ENCODE data around the gene CALD1.

Gene CALD1

DNA sequence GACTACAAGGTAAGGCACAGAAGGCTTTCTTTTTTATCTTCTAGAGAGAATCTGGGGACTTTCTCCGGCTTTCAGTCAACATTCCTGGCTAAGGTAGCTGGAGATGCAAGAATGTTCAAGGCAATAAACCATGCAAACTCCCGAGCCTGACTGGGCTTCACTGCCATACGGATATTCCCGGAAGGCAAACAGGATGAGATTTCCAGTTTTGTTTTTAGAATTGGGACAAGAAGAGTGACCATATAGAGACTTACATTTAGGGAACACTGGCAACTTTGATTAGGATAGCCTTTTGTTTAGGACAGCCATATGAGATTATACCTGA is 269 bp downstream of the CALD1 start:
- no peak for DNase-seq (ENCODE audit: low spot score)
- TF ChIP-seq, protein P1, sequence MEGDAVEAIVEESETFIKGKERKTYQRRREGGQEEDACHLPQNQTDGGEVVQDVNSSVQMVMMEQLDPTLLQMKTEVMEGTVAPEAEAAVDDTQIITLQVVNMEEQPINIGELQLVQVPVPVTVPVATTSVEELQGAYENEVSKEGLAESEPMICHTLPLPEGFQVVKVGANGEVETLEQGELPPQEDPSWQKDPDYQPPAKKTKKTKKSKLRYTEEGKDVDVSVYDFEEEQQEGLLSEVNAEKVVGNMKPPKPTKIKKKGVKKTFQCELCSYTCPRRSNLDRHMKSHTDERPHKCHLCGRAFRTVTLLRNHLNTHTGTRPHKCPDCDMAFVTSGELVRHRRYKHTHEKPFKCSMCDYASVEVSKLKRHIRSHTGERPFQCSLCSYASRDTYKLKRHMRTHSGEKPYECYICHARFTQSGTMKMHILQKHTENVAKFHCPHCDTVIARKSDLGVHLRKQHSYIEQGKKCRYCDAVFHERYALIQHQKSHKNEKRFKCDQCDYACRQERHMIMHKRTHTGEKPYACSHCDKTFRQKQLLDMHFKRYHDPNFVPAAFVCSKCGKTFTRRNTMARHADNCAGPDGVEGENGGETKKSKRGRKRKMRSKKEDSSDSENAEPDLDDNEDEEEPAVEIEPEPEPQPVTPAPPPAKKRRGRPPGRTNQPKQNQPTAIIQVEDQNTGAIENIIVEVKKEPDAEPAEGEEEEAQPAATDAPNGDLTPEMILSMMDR (IDR thresholded peaks at IDR 0.05; ENCODE audit: extremely low read depth, missing control alignments) = no peak

DNA sequence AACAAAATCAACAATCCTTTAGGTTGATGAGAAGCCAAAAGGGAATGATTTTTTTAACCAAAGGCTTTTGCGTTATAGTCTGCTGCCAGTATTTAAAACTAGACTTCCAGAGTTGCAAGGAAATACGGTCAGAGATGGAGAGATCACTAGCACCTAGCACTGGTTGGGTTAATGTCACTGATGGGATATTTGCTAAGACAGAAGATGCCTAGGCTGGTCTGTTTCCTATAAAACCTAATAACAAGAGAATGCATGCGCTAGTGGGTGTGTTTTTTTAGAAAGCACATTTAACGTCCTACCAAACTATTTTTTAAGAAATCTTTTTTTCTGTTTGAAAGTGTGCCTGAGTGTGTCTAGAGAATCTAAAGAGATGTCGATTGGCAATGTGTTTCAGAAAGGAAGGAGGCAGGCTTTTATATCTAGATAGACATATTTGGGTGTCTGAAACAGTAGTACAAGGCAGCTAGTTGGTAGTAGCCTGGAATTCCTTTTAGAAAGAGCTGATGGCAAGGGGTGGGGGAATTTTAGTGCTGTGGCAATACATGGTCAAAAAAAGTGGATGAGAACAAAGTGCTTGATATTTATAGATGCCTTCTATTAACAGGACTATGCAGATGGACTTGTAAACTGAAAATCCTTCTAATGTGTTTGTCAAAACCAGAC is 863 bp downstream of the CALD1 start:
- TF ChIP-seq, protein P1 (IDR thresholded peaks at IDR 0.05; ENCODE audit: extremely low read depth, missing control alignments) = no peak
- DNase-seq (ENCODE audit: low spot score) = no peak

DNA sequence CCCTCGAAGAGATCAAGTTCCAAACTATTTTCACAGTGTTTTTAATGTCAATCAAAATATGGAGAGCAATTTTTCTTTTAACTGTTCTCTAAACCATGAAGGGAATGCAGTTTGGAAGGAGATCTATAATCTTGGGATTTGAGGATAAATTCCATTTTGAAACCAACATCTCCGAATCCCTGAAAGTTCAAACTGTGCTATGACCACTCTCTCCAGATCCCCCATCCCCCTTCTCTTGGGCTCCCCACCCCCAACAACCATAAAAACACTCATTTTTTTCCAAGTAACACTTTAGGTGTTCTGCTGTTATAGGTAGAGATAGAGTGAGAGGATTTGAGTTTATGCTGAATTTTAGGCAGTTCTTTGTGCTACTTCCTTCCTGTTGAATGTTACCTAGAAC is 1.7 kb downstream of the CALD1 start:
- DNase-seq (ENCODE audit: low spot score) = no peak
- TF ChIP-seq, protein P1 (IDR thresholded peaks at IDR 0.05; ENCODE audit: extremely low read depth, missing control alignments) = no peak

DNA sequence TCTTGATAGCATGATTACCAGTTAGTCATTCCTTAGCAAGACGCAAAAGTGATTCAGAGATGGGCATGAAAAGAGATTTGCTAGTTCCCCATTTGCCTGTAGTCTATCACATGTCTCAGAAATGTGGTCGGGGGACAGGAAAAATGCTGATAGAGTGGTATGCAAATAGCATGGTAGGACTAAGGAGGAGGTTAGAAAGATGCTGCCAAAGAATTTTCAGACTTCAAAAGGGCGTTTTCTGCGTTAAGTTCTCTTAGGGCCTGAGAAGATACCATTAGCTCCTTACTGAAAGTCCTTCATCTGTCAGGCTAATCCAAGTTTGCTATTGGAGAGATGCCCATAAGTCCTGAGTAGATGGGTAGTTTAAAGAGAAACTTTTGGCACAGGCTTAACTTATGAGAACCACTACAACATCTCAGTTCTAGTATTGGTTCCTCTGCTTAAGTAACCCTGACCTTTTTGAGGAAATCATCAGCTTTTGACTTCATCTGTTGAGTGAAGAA is 2.7 kb downstream of the CALD1 start:
- peak; percentile 14 for DNase-seq (ENCODE audit: low spot score)

DNA sequence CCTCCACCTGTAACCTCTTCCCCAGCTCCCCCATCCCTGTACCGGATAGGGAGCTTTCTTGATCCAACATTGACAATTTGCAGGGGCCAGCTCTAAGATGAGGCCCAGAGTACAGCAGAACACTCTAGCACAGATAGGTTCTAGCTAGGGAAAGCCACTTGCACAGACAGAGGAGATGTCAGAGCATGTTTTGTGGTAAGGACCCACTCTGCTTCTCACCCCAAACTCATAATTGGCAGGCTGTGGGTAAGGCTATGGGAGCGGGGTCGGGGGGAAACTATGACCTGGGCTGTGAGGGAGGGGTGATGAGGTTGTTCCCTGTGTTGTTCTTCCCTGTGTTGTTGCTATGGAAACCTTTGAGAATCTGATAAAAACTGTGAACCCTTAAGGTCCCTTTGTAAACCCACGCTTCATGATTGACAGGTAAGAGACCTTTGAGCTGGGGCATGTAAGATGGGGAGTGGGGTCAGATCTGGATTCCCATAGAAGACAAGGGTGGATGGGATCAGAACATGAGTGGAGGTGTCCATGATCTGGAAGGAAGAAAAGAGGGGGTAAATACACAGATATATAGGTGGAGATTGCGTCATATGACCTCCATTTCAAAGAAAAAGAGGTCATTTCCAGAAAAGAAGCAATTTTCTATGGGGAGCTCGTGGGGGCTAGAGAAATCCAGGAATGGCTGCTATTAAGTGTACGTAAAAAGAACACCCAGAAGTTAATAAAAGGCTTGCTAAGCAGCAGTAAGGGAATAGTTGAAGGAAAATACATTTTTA is 4.0 kb downstream of the CALD1 start:
- DNase-seq (ENCODE audit: low spot score) = no peak
- TF ChIP-seq, protein P1 (IDR thresholded peaks at IDR 0.05; ENCODE audit: extremely low read depth, missing control alignments) = no peak

More for the DNA sequence above, 2.7 kb downstream of the CALD1 start:
- TF ChIP-seq, protein P1 (IDR thresholded peaks at IDR 0.05; ENCODE audit: extremely low read depth, missing control alignments) = no peak

DNA sequence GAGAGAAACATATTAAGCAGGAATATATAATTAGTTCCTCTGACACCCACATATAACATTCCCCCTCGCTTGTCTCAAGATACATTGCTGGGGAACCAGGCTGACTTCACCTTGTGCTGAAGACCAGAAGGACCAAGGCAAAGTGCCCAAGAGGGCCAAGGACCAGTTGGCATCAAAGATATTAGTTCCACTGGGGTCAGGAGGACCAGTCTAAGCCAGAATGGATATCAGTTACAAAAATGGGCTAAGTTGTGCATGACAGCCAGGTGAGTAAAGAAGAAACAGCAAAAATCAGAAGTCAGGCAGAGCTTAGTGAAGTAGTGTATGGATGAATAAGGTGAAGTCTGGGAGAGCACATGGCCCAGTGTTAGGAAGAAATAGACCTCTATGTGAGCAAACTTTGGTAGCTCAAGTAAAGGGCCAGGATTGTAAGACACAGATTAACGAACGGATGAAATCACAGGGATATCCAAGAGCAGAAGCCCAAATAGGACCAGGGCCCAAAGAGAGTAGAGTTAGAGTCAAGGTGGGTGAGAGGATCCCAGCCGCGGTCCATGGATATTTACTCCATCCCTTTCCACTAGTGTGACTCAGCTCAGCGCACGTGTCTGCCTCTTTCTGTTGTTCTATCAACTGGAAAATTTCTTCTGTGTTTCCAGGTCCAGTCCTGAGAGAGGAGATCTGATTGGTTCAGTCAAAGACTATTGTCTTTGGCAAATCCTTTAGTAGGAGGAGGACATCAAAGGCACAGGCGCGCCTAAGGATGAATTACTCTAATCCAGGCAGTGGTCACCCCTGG is 5.0 kb downstream of the CALD1 start:
- TF ChIP-seq, protein P1 (IDR thresholded peaks at IDR 0.05; ENCODE audit: extremely low read depth, missing control alignments) = no peak
- no peak for DNase-seq (ENCODE audit: low spot score)

DNA sequence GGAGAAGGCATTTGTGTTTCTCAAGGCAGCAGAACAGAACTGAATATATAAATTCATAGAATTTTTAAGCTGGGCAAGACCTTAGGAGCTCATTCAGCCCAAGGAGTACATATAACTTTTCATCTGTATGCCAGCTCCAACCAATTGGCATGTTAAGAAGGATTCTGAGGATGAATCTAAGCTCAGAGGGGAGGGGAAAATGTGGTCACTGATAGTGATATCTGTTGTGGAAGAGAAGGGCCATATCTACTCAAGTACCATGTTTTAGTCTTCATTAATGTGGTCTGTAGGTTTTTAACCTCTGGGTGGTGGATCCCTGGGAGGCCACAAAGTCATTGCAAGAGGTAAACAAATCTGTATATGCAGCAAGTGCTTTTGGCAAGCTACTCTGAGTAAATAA is 6.4 kb downstream of the CALD1 start:
- TF ChIP-seq, protein P1 (IDR thresholded peaks at IDR 0.05; ENCODE audit: extremely low read depth, missing control alignments) = no peak
- DNase-seq (ENCODE audit: low spot score) = no peak

Data from GM20000 (cell line).